Stimulated activated CD8-positive, alpha-beta memory T cell treated with anti-CD3 and anti-CD28 coated beads, Interleukin-12 subunit alpha, Interleukin-12 subunit beta, amount 100 ng/mL, for 1 hour (primary cell): ENCODE data around the gene LDB1.

Source experiments
- DNase-seq: peaks from one replicate; pipeline ENCODE4 v3.0.0-alpha.2; 2020; ENCODE audit warnings: low read depth

LDB1 gene

GRCh38 chr10:102135956-102136526, 15.9 kb upstream of the LDB1 start:
- DNase-seq: no peak

- DNase-seq: no peak
These were observed 14.2 kb upstream of the LDB1 start for GRCh38 chr10:102134416-102134815.

GRCh38 chr10:102133373-102134195, 13.4 kb upstream of the LDB1 start:
- peak; percentile 30 for DNase-seq

GRCh38 chr10:102132563-102133372, 12.6 kb upstream of the LDB1 start, which contains the start of gene PPRC1:
Gene PPRC1 (plus strand): TSS chr10:102133040. CDS start chr10:102133069, 29 bp downstream.
- peak; percentile 91 for DNase-seq

GRCh38 chr10:102132193-102132562, 12.0 kb upstream of the LDB1 start:
- DNase-seq: no peak

- DNase-seq: no peak
These were observed 11.4 kb upstream of the LDB1 start for GRCh38 chr10:102131286-102132170.

- no peak for DNase-seq
These were observed 3.1 kb upstream of the LDB1 start for GRCh38 chr10:102123223-102123622.

- DNase-seq: no peak
These were observed 2.3 kb upstream of the LDB1 start for GRCh38 chr10:102122450-102122849.

GRCh38 chr10:102121739-102122372, 1.7 kb upstream of the LDB1 start:
- DNase-seq: no peak

GRCh38 chr10:102120991-102121738, 997 bp upstream of the LDB1 start:
- DNase-seq: no peak

GRCh38 chr10:102119417-102120141, 589 bp downstream of the LDB1 start:
- no peak for DNase-seq

GRCh38 chr10:102118867-102119266, 1.3 kb downstream of the LDB1 start:
- DNase-seq: no peak

GRCh38 chr10:102117391-102118159, 2.6 kb downstream of the LDB1 start:
- DNase-seq: peak; percentile 20

GRCh38 chr10:102116656-102117055, 3.5 kb downstream of the LDB1 start:
- DNase-seq: no peak

- no peak for DNase-seq
These were observed 4.4 kb downstream of the LDB1 start for GRCh38 chr10:102115775-102116174.

GRCh38 chr10:102114861-102115618, 5.1 kb downstream of the LDB1 start:
- peak; percentile 73 for DNase-seq

GRCh38 chr10:102113956-102114857, 6.0 kb downstream of the LDB1 start:
- DNase-seq: no peak
